ENCODE data around the gene PTGS1. TPM values are rescaled to one million over a fixed set of nuclear protein-coding genes. Genes with fewer than 3 reads are reported as not detected.

PTGS1 gene
- total and polyA plus RNA-seq, 4 experiments from 2014 or later, result 0.17 to 0.49 (median 0.28) TPM; not detected in 1

- Histone ChIP-seq H3K36me3 (ENCODE audit: insufficient read depth, low read length) (no peaks in the 10 kb centered on the region), H3K27ac (ENCODE audit: low read depth, low read length) (no peak overlapping the region), H3K9me3 (ENCODE audit: control insufficient read depth in 1 of 2, low read length in 2 of 2) (no peaks in the 10 kb centered on the region), H3K4me3 (ENCODE audit: low read length in 2 of 2) (no peak overlapping the region), H3K27me3 (ENCODE audit: insufficient read depth, low read length) (no peaks in the 10 kb centered on the region), H3K4me1 (ENCODE audit: insufficient read depth, low read length) (no peaks in the 10 kb centered on the region)
- Mint-ChIP-seq H3K27me3 (peaks cover 14 to 21% of the 10 kb centered on the region in 2 donors), H3K36me3 (no peaks in the 10 kb centered on the region), H3K9me3 (no peaks in the 10 kb centered on the region), H3K27ac (no peak overlapping the region), H3K4me3 (no peak overlapping the region), H3K4me1 (peaks cover 0 to 1% (median 0%) of the 10 kb centered on the region in 4 donors)
- intact Hi-C loops (cut with micrococcal nuclease), result no loop called here
- POLR2A ChIA-PET (ENCODE audit: partially characterized antibody), result no interaction called here
- CTCF ChIA-PET (ENCODE audit: partially characterized antibody), result no interaction called here
- no peak for DNase-seq
Observed at GRCh38 chr9:122392714-122393113, 21.9 kb downstream of the PTGS1 start.

GRCh38 chr9:122393284-122393983, 22.6 kb downstream of the PTGS1 start:
- ChIA-PET CTCF (ENCODE audit: partially characterized antibody) (no interaction called here), POLR2A (ENCODE audit: partially characterized antibody) (no interaction called here)
- Mint-ChIP-seq H3K4me3 (no peak overlapping the region), H3K27me3 (peaks cover 14 to 19% of the 10 kb centered on the region in 2 donors), H3K27ac (no peak overlapping the region), H3K4me1 (peaks cover 0 to 1% (median 0%) of the 10 kb centered on the region in 4 donors), H3K36me3 (no peaks in the 10 kb centered on the region), H3K9me3 (peaks cover 0 to 3% (median 0%) of the 10 kb centered on the region in 8 donors)
- H3K27me3 ChIP-seq (ENCODE audit: insufficient read depth, low read length), result no peaks in the 10 kb centered on the region
- no peaks in the 10 kb centered on the region for H3K36me3 ChIP-seq (ENCODE audit: insufficient read depth, low read length)
- H3K4me1 ChIP-seq (ENCODE audit: insufficient read depth, low read length), result no peaks in the 10 kb centered on the region
- intact Hi-C loops (cut with micrococcal nuclease), result no loop called here
- H3K9me3 ChIP-seq (ENCODE audit: control insufficient read depth in 1 of 2, low read length in 2 of 2), result no peaks in the 10 kb centered on the region
- no peak overlapping the region for H3K27ac ChIP-seq (ENCODE audit: low read depth, low read length)
- DNase-seq, result no peak
- H3K4me3 ChIP-seq (ENCODE audit: low read length in 2 of 2), result no peak overlapping the region

GRCh38 chr9:122394265-122395125, 23.7 kb downstream of the PTGS1 start:
- intact Hi-C loops (cut with micrococcal nuclease), result no loop called here
- H3K36me3 ChIP-seq (ENCODE audit: insufficient read depth, low read length), result no peaks in the 10 kb centered on the region

GRCh38 chr9:122396614-122397148, 25.9 kb downstream of the PTGS1 start:
- Mint-ChIP-seq H3K27me3 (peaks cover 10 to 18% of the 10 kb centered on the region in 2 donors), H3K4me1 (no peaks in the 10 kb centered on the region)

More at GRCh38 chr9:122394265-122395125, 23.7 kb downstream of the PTGS1 start:
- Histone ChIP-seq H3K9me3 (ENCODE audit: control insufficient read depth in 1 of 2, low read length in 2 of 2) (no peaks in the 10 kb centered on the region), H3K4me1 (ENCODE audit: insufficient read depth, low read length) (no peaks in the 10 kb centered on the region), H3K4me3 (ENCODE audit: low read length in 2 of 2) (no peak overlapping the region), H3K27ac (ENCODE audit: low read depth, low read length) (no peak overlapping the region), H3K27me3 (ENCODE audit: insufficient read depth, low read length) (no peaks in the 10 kb centered on the region)
- H3K4me3 Mint-ChIP-seq, result no peak overlapping the region
- H3K4me1 Mint-ChIP-seq, result peaks cover 0 to 1% (median 0%) of the 10 kb centered on the region in 4 donors
- H3K36me3 Mint-ChIP-seq, result no peaks in the 10 kb centered on the region
- peaks cover 13 to 22% of the 10 kb centered on the region in 2 donors for H3K27me3 Mint-ChIP-seq
- peaks cover 0 to 11% (median 5%) of the 10 kb centered on the region in 8 donors for H3K9me3 Mint-ChIP-seq
- DNase-seq, result no peak
- H3K27ac Mint-ChIP-seq, result no peak overlapping the region
- ChIA-PET POLR2A (ENCODE audit: partially characterized antibody) (no interaction called here), CTCF (ENCODE audit: partially characterized antibody) (no interaction called here)

GRCh38 chr9:122397749-122398148, 26.9 kb downstream of the PTGS1 start:
- Mint-ChIP-seq H3K27me3 (peaks cover 10 to 14% of the 10 kb centered on the region in 2 donors), H3K4me3 (no peak overlapping the region), H3K4me1 (peaks cover 0 to 3% (median 0%) of the 10 kb centered on the region in 4 donors), H3K9me3 (peaks cover 5 to 23% (median 15%) of the 10 kb centered on the region in 8 donors), H3K27ac (no peak overlapping the region), H3K36me3 (no peaks in the 10 kb centered on the region)
- intact Hi-C loops (cut with micrococcal nuclease), result no loop called here
- POLR2A ChIA-PET (ENCODE audit: partially characterized antibody), result no interaction called here
- Histone ChIP-seq H3K9me3 (ENCODE audit: control insufficient read depth in 1 of 2, low read length in 2 of 2) (no peaks in the 10 kb centered on the region), H3K4me3 (ENCODE audit: low read length in 2 of 2) (no peak overlapping the region), H3K27ac (ENCODE audit: low read depth, low read length) (no peak overlapping the region), H3K36me3 (ENCODE audit: insufficient read depth, low read length) (no peaks in the 10 kb centered on the region), H3K4me1 (ENCODE audit: insufficient read depth, low read length) (no peaks in the 10 kb centered on the region), H3K27me3 (ENCODE audit: insufficient read depth, low read length) (no peaks in the 10 kb centered on the region)
- DNase-seq, result no peak
- CTCF ChIA-PET (ENCODE audit: partially characterized antibody), result no interaction called here

More at GRCh38 chr9:122396614-122397148, 25.9 kb downstream of the PTGS1 start:
- H3K27ac Mint-ChIP-seq, result no peak overlapping the region
- H3K9me3 ChIP-seq (ENCODE audit: control insufficient read depth in 1 of 2, low read length in 2 of 2), result no peaks in the 10 kb centered on the region
- CTCF ChIA-PET (ENCODE audit: partially characterized antibody), result no interaction called here
- H3K4me3 ChIP-seq (ENCODE audit: low read length in 2 of 2), result no peak overlapping the region
- peaks cover 3 to 23% (median 13%) of the 10 kb centered on the region in 8 donors for H3K9me3 Mint-ChIP-seq
- no peaks in the 10 kb centered on the region for H3K27me3 ChIP-seq (ENCODE audit: insufficient read depth, low read length)
- intact Hi-C loops (cut with micrococcal nuclease), result no loop called here
- H3K4me3 Mint-ChIP-seq, result no peak overlapping the region
- DNase-seq, result no peak
- no peak overlapping the region for H3K27ac ChIP-seq (ENCODE audit: low read depth, low read length)
- POLR2A ChIA-PET (ENCODE audit: partially characterized antibody), result no interaction called here
- H3K36me3 Mint-ChIP-seq, result no peaks in the 10 kb centered on the region
- no peaks in the 10 kb centered on the region for H3K4me1 ChIP-seq (ENCODE audit: insufficient read depth, low read length)
- no peaks in the 10 kb centered on the region for H3K36me3 ChIP-seq (ENCODE audit: insufficient read depth, low read length)

GRCh38 chr9:122398371-122398924, 27.6 kb downstream of the PTGS1 start:
- Histone ChIP-seq H3K27me3 (ENCODE audit: insufficient read depth, low read length) (no peaks in the 10 kb centered on the region), H3K4me3 (ENCODE audit: low read length in 2 of 2) (no peak overlapping the region), H3K27ac (ENCODE audit: low read depth, low read length) (no peak overlapping the region), H3K4me1 (ENCODE audit: insufficient read depth, low read length) (no peaks in the 10 kb centered on the region), H3K36me3 (ENCODE audit: insufficient read depth, low read length) (no peaks in the 10 kb centered on the region), H3K9me3 (ENCODE audit: control insufficient read depth in 1 of 2, low read length in 2 of 2) (no peaks in the 10 kb centered on the region)
- Mint-ChIP-seq H3K27ac (no peak overlapping the region), H3K36me3 (no peaks in the 10 kb centered on the region), H3K9me3 (peaks cover 5 to 23% (median 15%) of the 10 kb centered on the region in 8 donors), H3K4me1 (peaks cover 0 to 4% (median 0%) of the 10 kb centered on the region in 4 donors), H3K4me3 (no peak overlapping the region), H3K27me3 (peaks cover 10 to 12% of the 10 kb centered on the region in 2 donors)
- DNase-seq, result no peak
- ChIA-PET POLR2A (ENCODE audit: partially characterized antibody) (no interaction called here), CTCF (ENCODE audit: partially characterized antibody) (no interaction called here)
- intact Hi-C loops (cut with micrococcal nuclease), result no loop called here

GRCh38 chr9:122401896-122402295, 31.1 kb downstream of the PTGS1 start:
- ChIA-PET CTCF (ENCODE audit: partially characterized antibody) (no interaction called here), POLR2A (ENCODE audit: partially characterized antibody) (no interaction called here)
- H3K9me3 ChIP-seq (ENCODE audit: control insufficient read depth in 1 of 2, low read length in 2 of 2), result no peaks in the 10 kb centered on the region
- H3K36me3 ChIP-seq (ENCODE audit: insufficient read depth, low read length), result no peaks in the 10 kb centered on the region
- intact Hi-C loops (cut with micrococcal nuclease), result no loop called here
- H3K4me1 Mint-ChIP-seq, result peaks cover 0 to 4% (median 0%) of the 10 kb centered on the region in 4 donors
- DNase-seq, result no peak
- no peaks in the 10 kb centered on the region for H3K4me1 ChIP-seq (ENCODE audit: insufficient read depth, low read length)
- peaks cover 7 to 8% of the 10 kb centered on the region in 2 donors for H3K27me3 Mint-ChIP-seq
- no peak overlapping the region for H3K4me3 ChIP-seq (ENCODE audit: low read length in 2 of 2)
- H3K27ac ChIP-seq (ENCODE audit: low read depth, low read length), result no peak overlapping the region
- no peaks in the 10 kb centered on the region for H3K27me3 ChIP-seq (ENCODE audit: insufficient read depth, low read length)
- H3K9me3 Mint-ChIP-seq, result peaks cover 5 to 23% (median 17%) of the 10 kb centered on the region in 8 donors
- no peaks in the 10 kb centered on the region for H3K36me3 Mint-ChIP-seq
- H3K4me3 Mint-ChIP-seq, result no peak overlapping the region
- H3K27ac Mint-ChIP-seq, result no peak overlapping the region

Data from CD4-positive, alpha-beta memory T cell (primary cell).